LNCAP (cell line): Measurements from ENCODE around the gene BEND7.
A peak's percentile ranks its signal among the peaks of the same experiment; 100 is the strongest.

Experiments used
- TF ChIP-seq, protein P1 (sequence below): fragments of 450-650 bp; IDR thresholded peaks from 2 replicates; pipeline ENCODE4 v1.5.1; 2017; ENCODE audit warnings: mild to moderate bottlenecking

The BEND7 gene

DNA sequence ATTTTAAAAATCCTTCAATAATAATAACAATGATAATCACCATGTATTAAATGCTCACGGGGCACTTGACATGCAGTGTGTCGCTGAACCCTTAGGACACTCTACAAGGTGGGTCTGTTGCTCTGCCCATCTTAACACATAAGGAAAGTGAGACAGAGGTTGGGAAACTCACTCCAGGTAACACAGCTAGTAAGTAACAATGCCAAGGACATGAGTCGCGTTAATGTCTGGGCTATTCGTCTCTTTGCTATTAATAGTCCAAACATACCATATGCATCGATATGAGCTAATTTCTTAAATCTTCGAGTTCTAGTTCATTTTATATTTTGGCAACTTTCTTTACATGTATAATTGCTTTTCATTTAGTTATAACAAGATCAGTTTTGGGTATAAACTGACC, 79.5 kb downstream of the BEND7 start:
- TF ChIP-seq, protein P1, sequence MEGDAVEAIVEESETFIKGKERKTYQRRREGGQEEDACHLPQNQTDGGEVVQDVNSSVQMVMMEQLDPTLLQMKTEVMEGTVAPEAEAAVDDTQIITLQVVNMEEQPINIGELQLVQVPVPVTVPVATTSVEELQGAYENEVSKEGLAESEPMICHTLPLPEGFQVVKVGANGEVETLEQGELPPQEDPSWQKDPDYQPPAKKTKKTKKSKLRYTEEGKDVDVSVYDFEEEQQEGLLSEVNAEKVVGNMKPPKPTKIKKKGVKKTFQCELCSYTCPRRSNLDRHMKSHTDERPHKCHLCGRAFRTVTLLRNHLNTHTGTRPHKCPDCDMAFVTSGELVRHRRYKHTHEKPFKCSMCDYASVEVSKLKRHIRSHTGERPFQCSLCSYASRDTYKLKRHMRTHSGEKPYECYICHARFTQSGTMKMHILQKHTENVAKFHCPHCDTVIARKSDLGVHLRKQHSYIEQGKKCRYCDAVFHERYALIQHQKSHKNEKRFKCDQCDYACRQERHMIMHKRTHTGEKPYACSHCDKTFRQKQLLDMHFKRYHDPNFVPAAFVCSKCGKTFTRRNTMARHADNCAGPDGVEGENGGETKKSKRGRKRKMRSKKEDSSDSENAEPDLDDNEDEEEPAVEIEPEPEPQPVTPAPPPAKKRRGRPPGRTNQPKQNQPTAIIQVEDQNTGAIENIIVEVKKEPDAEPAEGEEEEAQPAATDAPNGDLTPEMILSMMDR, result no peak

DNA sequence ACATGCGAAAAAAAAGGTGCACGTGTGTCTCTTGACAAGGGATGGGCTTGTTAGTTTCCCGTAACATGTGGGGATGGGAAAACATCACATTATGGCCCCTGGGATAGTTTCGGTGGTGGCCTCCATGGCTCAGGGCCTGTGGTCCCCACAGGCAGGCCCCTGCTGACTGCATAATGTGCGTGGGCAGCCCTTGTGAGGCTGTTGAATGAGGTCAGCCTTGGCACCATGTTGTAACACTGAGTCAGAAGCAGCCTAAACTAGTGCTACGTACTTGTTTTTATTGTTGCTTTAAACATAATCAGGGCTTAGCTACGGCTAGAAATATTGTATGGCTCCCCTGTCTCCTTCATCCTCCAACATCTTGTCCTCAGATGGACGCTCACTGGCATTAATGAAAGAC, 80.6 kb downstream of the BEND7 start:
- TF ChIP-seq, protein P1, result no peak

DNA sequence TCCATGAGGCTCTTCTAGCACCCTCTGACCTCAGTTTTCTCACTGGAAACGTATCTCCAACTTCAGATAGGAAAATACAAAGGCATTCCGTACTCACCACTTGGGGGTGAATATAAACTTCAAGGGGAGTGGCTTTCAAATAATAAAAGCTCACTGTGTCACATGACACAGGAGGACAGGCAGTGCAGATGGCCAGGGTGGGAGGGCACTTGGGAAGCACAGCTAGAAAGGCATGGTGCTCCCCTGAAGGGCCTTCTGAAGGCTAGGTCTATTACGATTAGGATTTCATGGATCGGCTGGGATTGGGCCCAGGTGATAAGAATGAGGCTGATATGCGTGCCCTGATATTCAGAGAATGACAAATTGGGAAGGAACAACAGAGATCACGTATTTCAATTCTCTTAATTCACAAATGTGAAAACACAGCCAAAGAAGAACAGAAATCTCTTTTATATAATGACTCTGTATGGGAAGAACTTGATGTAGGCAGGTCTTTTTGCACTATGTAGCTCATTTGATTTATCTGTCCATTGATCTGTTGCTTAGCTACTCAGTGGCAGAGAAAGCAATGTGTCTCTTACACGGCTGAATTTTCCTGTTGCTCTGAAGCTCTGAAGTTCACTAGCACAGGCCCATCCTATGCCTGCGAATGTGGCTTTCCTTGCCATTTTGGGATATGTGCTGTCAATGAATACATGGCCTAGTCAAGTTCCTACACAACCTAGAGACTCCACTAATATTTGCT, 83.0 kb downstream of the BEND7 start:
- TF ChIP-seq, protein P1, result no peak

DNA sequence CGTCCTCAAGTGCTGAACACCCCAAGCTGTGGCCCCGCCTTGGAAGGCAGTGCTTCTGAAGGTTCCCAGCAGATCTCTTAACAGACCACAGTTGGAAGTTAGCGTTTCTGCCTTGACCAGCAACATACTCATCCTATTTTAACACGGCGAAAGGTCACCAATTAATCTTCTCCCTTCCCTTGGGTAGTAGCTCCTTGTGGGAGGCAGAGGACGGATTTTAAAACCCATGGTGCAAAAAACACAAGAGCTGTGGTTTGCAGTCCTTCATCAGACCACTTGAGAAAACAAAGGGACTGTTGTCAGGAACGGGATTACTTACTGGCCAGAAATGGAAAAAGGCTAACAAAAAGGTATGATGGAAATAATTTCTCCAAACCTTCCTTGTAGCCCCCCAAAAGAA, 87.3 kb downstream of the BEND7 start:
- TF ChIP-seq, protein P1, result no peak

DNA sequence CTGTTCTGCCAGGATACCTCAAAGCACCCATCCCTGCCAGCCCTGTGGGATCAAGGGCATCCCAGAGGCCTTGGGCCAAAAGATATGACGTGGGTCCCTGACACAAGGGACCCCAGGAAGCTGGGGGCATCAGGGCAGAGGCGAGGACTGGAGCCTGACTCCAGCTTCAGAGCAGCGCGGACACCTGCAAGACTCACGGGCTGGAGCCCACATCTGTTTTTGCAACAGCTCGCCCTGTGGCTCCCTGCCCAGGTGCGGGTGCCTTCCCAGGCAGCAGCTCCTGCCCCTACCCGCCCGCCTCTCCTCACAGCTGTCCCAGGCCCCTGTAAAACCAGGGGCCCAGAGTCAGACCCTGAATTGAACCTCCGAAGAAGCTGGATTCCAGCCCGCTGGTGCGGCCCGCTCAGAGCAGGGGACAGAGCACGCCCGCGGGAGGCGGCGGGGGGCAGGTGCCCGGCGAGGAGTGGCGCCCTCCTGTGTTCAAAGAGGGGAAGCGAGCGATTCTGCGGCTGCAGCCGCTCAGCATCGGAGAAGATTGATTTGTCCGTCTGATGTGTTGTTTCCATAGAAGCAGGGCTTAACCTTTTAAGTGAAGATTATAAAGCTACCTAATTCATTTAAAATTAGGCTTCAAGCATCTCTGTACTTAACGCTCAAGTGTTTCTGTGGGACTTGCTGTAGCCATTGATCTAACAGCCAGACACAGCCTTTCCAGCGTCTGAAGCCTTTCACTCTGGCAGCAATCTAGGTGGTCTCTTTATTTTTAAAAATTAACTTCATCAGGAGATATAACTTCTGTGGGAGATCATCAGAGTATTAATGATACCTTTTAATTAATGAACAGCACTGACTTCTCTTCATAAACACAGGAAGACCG, 88.4 kb downstream of the BEND7 start:
- TF ChIP-seq, protein P1, result peak; percentile 97

DNA sequence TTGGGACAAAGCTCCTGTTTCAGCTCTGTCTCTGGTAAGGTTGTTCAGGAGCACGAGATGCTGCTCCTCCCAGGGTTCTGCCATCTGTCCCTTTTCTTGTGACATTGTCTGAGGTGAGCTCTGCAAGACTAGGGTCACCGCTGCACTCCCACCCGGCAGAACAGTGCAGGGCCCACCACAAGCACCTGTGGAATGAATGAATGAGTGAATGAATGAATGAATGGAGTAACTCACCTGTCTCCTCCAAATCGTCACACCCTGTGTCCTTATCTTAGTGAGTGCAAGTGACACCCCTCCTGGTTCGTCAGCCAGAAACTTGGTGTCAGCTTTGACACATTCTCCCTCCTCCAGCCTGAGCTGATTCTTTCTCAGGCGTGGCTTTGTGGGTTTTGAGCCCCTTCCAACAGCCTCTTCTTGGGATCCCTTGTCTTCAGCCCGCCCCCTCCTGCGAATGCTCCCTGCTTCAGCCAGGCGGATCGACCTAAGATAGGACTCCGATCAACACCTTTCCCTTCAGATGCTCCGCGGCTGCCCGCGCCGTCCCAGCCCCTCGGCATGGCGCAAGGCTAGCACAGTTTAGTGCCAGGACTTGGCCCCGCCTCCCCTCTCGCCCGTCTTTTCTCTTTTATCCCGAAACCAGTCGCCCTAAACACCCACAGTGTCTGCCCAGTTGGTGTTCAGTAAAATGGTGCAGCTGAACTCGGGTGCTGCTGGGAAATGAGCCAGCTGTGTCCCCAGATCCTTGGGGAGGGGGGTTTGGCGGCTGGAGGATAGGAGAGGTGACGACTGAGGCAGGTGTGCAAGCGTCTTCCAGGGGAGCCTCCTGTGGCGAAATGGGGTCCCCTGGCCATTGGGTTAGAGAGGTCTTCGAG, 89.3 kb downstream of the BEND7 start:
- TF ChIP-seq, protein P1, result no peak

DNA sequence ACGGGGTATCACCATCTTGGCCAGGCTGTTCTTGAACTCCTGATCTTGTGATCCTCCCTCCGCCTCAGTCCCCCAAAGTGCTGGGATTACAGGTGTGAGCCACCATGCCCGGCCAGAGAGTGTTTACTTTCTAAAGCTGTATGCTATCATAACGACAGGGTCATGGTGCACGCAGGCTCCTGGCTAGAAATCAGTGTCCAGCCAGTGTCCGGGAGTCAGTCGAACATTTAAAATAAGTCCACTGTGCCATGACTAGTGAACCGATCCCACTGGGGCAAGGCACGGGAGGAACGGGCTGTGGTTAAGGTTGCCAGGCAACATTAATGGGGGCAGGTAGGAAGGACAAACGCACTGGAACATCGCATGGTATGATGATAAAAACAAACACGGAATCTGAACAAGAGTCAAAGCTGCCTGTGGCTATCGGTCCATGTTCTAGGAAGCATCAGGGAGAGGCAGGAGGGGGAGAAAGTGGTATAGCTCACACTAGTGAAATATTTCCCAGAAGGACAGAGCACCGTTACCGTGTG, 91.7 kb downstream of the BEND7 start:
- TF ChIP-seq, protein P1, result no peak
